CD14-positive monocyte (primary cell): Measurements from ENCODE around the gene PLD1. TPM values are rescaled to one million over a fixed set of nuclear protein-coding genes. Genes with fewer than 3 reads are reported as not detected.

Experiments used
- DNase-seq, 3 donors: peaks; one replicate each; pipeline ENCODE4 v3.0.0-alpha.2; 2011 to 2022
- H2AFZ ChIP-seq: 2 replicates; pipeline ENCODE4 v1.6.0; 2012; ENCODE audit warnings: mild to moderate bottlenecking, low read depth, low read length, inconsistent platforms; ENCODE audit not compliant: insufficient read depth, poor library complexity, severe bottlenecking
- H3K27ac ChIP-seq, 2 donors: 1 replicate in 1 of 2; 2 replicates in 1 of 2; pipeline ENCODE4 v1.5.1; 2012 to 2013; ENCODE audit warnings: low read length in 2 of 2, control low read depth in 1 of 2, inconsistent platforms in 1 of 2, low read depth in 1 of 2, mild to moderate bottlenecking in 1 of 2
- H3K27me3 ChIP-seq, 2 donors: one replicate each; pipeline versions ENCODE4 v1.6.0 to v1.6.1; 2011 to 2013; ENCODE audit warnings: low read length in 2 of 2; ENCODE audit not compliant: control insufficient read depth in 2 of 2, insufficient read depth in 2 of 2
- H3K36me3 ChIP-seq, 2 donors: replicated peaks in 1 of 2; 1 replicate in 1 of 2; 2 replicates in 1 of 2; pipeline versions ENCODE4 v1.5.1 to v1.6.1; 2012 to 2013; ENCODE audit warnings: low read length in 2 of 2, control low read depth in 1 of 2, inconsistent platforms in 1 of 2, mild to moderate bottlenecking in 1 of 2; ENCODE audit not compliant: insufficient read depth in 2 of 2, control insufficient read depth in 1 of 2
- H3K4me1 ChIP-seq, 2 donors: 1 replicate in 1 of 2; 2 replicates in 1 of 2; pipeline versions ENCODE4 v1.5.1 to v1.6.1; 2012 to 2013; ENCODE audit warnings: low read length in 2 of 2, control low read depth in 1 of 2, inconsistent platforms in 1 of 2, mild to moderate bottlenecking in 1 of 2, moderate library complexity in 1 of 2; ENCODE audit not compliant: insufficient read depth in 2 of 2, control insufficient read depth in 1 of 2
- H3K4me2 ChIP-seq: replicated peaks from 2 replicates; pipeline ENCODE3; 2012; ENCODE audit warnings: low read length, moderate library complexity, mild to moderate bottlenecking; ENCODE audit not compliant: poor library complexity, severe bottlenecking; ENCODE audit errors: extremely low read depth
- H3K4me3 ChIP-seq, 3 experiments: fragments of 200-600 bp in 1 of 3; sonication (generic) in 1 of 3; replicated peaks in 1 of 3; 1 replicate in 2 of 3; 2 replicates in 1 of 3; pipeline ENCODE4 v1.5.1; 2011 to 2013; ENCODE audit warnings: low read length in 3 of 3, mild to moderate bottlenecking in 3 of 3, control low read depth in 2 of 3, low read depth in 2 of 3, inconsistent platforms in 1 of 3, moderate library complexity in 1 of 3
- H3K79me2 ChIP-seq: 2 replicates; pipeline ENCODE4 v1.6.0; 2012; ENCODE audit warnings: mild to moderate bottlenecking, control low read depth, inconsistent platforms, low read length, moderate library complexity; ENCODE audit not compliant: insufficient read depth
- H3K9ac ChIP-seq: 2 replicates; pipeline ENCODE4 v1.6.0; 2017; ENCODE audit warnings: low read length, mild to moderate bottlenecking; ENCODE audit not compliant: insufficient read depth, poor library complexity, severe bottlenecking
- H3K9me3 ChIP-seq, 2 donors: replicated peaks in 1 of 2; 1 replicate in 1 of 2; 2 replicates in 1 of 2; pipeline versions ENCODE4 v1.5.1 to v1.6.1; 2012 to 2013; ENCODE audit warnings: low read length in 2 of 2, control low read depth in 1 of 2; ENCODE audit not compliant: control insufficient read depth in 1 of 2, insufficient read depth in 1 of 2
- H4K20me1 ChIP-seq: 2 replicates; pipeline ENCODE4 v1.6.0; 2012; ENCODE audit warnings: mild to moderate bottlenecking, low read length, control low read depth, moderate library complexity; ENCODE audit not compliant: insufficient read depth
- H3K27ac Mint-ChIP-seq, 7 donors: one replicate each; pipeline ENCODE4 v1.8.0; 2020; ENCODE audit warnings: mild to moderate bottlenecking in 7 of 7, mixed read lengths in 7 of 7, moderate library complexity in 6 of 7, inconsistent platforms in 2 of 7
- H3K27me3 Mint-ChIP-seq, 3 donors: one replicate each; pipeline ENCODE4 v1.8.0; 2021 to 2022; ENCODE audit warnings: low read depth in 3 of 3, mild to moderate bottlenecking in 3 of 3, mixed read lengths in 3 of 3, moderate library complexity in 3 of 3, inconsistent platforms in 1 of 3
- H3K36me3 Mint-ChIP-seq, 2 donors: one replicate each; pipeline ENCODE4 v1.8.0; 2020; ENCODE audit warnings: mixed read lengths in 2 of 2, inconsistent platforms in 1 of 2, mild to moderate bottlenecking in 1 of 2
- H3K4me1 Mint-ChIP-seq: one replicate; pipeline ENCODE4 v1.8.0; 2020; ENCODE audit warnings: mild to moderate bottlenecking, mixed read lengths
- H3K4me3 Mint-ChIP-seq, 2 donors: one replicate each; pipeline ENCODE4 v1.8.0; 2020; ENCODE audit warnings: mild to moderate bottlenecking in 2 of 2, mixed read lengths in 2 of 2, moderate library complexity in 1 of 2
- H3K9me3 Mint-ChIP-seq, 7 donors: one replicate each; pipeline ENCODE4 v1.8.0; 2020 to 2022; ENCODE audit warnings: mixed read lengths in 7 of 7, mild to moderate bottlenecking in 6 of 7, moderate library complexity in 6 of 7, inconsistent platforms in 2 of 7
- CTCF ChIP-seq: fragments of 200-600 bp; IDR thresholded peaks from one replicate; pipeline ENCODE4 v1.8.0; 2022; ENCODE audit warnings: antibody characterized with exemption, mild to moderate bottlenecking
- WGBS: methylation state at CpG from one replicate; pipeline ENCODE4 v1.1.5; 2013; ENCODE audit warnings: missing lambda C conversion rate; ENCODE audit not compliant: insufficient coverage; 5-methylcytosine and 5-hydroxymethylcytosine counted together
- intact Hi-C, 2 donors: fragments of 100-400 bp; cut with micrococcal nuclease; formaldehyde crosslinking; loops; one replicate each; pipeline versions ENCODE4 v1.15.0 to v1.15.1; 2023
- polyA plus RNA-seq, 3 donors: library from polyadenylated mRNA; depleted of rRNA in 1 of 3; unstranded in 2 of 3; stranded (reverse) in 1 of 3; fragments of 300-500 nt in 2 of 3; fragments of >200 nt in 1 of 3; fragmentation: Illumina TruSeq in 2 of 3; gene quantifications; 1 replicate in 2 of 3; 2 replicates in 1 of 3; pipeline ENCODE4 v1.2.3, GENCODE V29; 2012 to 2021

The PLD1 gene
- polyA plus RNA-seq, 3 donors, result 5.1 to 7.9 (median 5.8) TPM

- Histone ChIP-seq H3K9ac (no peak overlapping the region), H4K20me1 (no peaks in the 10 kb centered on the region), H3K36me3 (peaks cover 44 to 80% of the 10 kb centered on the region in 2 donors), H2AFZ (no peak overlapping the region), H3K4me3 (no peak overlapping the region), H3K4me2 (no peak overlapping the region), H3K27ac (no peak overlapping the region), H3K27me3 (no peaks in the 10 kb centered on the region), H3K4me1 (no peaks in the 10 kb centered on the region), H3K79me2 (no peaks in the 10 kb centered on the region), H3K9me3 (no peaks in the 10 kb centered on the region)
- peaks cover 61 to 71% of the 10 kb centered on the region in 2 donors for H3K36me3 Mint-ChIP-seq
- DNase-seq, result no peak
- intact Hi-C loops, result no loop called here
- TF ChIP-seq CTCF, result no peak
- H3K9me3 Mint-ChIP-seq, result no peaks in the 10 kb centered on the region
- no peaks in the 10 kb centered on the region for H3K27me3 Mint-ChIP-seq
- no peak overlapping the region for H3K27ac Mint-ChIP-seq
- H3K4me3 Mint-ChIP-seq, result no peak overlapping the region
- 100% methylated on average over 3 of the region's 5 CpGs for WGBS
- H3K4me1 Mint-ChIP-seq, result no peaks in the 10 kb centered on the region
Observed at GRCh38 chr3:171604370-171604769, 205.9 kb downstream of the PLD1 start.

GRCh38 chr3:171602072-171602471 is 208.2 kb downstream of the PLD1 start:
- Histone ChIP-seq H3K27me3 (no peaks in the 10 kb centered on the region), H3K79me2 (no peaks in the 10 kb centered on the region), H2AFZ (no peak overlapping the region), H3K9me3 (no peaks in the 10 kb centered on the region), H3K36me3 (peaks cover 37 to 69% of the 10 kb centered on the region in 2 donors), H3K4me1 (no peaks in the 10 kb centered on the region), H3K4me3 (no peak overlapping the region), H4K20me1 (no peaks in the 10 kb centered on the region), H3K27ac (no peak overlapping the region), H3K4me2 (no peak overlapping the region), H3K9ac (no peak overlapping the region)
- WGBS, result 100% methylated on average over 3 of the region's 4 CpGs
- Mint-ChIP-seq H3K4me3 (no peak overlapping the region), H3K4me1 (no peaks in the 10 kb centered on the region), H3K27me3 (no peaks in the 10 kb centered on the region), H3K9me3 (no peaks in the 10 kb centered on the region), H3K36me3 (peaks cover 56 to 64% of the 10 kb centered on the region in 2 donors), H3K27ac (no peak overlapping the region)
- DNase-seq, result no peak
- no peak for TF ChIP-seq CTCF
- intact Hi-C loops, result no loop called here
